ENCODE results near the gene WSCD1. TPM values are rescaled to one million over a fixed set of nuclear protein-coding genes. Genes with fewer than 3 reads are reported as not detected.
A peak's percentile ranks its signal among the peaks of the same experiment; 100 is the strongest.

The WSCD1 gene
- 100 to 1,000 TPM in 1 of 12 donors, 10 to 100 TPM in 11; 14.0 to 515 (median 36.9) TPM for polyA plus RNA-seq (ENCODE audit: insufficient read length in 12 of 12)
- long read RNA-seq, donor 1, full-length matches to known transcripts = 1 of 1 reads
- long read RNA-seq, donor 1, partial matches to known transcripts = 0 of 1 reads
- long read RNA-seq, donor 1, other reads (novel, unspliced or antisense) = 0 of 1 reads
- long read RNA-seq, donor 2, full-length matches to known transcripts = 6 of 6 reads
- long read RNA-seq, donor 2, partial matches to known transcripts = 0 of 6 reads
- long read RNA-seq, donor 2, other reads (novel, unspliced or antisense) = 0 of 6 reads
- long read RNA-seq, donor 3, full-length matches to known transcripts = 5 of 5 reads
- long read RNA-seq, donor 3, partial matches to known transcripts = 0 of 5 reads
- long read RNA-seq, donor 3, other reads (novel, unspliced or antisense) = 0 of 5 reads
- long read RNA-seq, donor 4 = 0 reads
- long read RNA-seq, donor 5, full-length matches to known transcripts = 13 of 13 reads
- long read RNA-seq, donor 5, partial matches to known transcripts = 0 of 13 reads
- long read RNA-seq, donor 5, other reads (novel, unspliced or antisense) = 0 of 13 reads
- long read RNA-seq, donor 6, full-length matches to known transcripts = 7 of 7 reads
- long read RNA-seq, donor 6, partial matches to known transcripts = 0 of 7 reads
- long read RNA-seq, donor 6, other reads (novel, unspliced or antisense) = 0 of 7 reads
- long read RNA-seq, donor 7, full-length matches to known transcripts = 7 of 7 reads
- long read RNA-seq, donor 7, partial matches to known transcripts = 0 of 7 reads
- long read RNA-seq, donor 7, other reads (novel, unspliced or antisense) = 0 of 7 reads
- long read RNA-seq, donor 8, full-length matches to known transcripts = 9 of 9 reads
- long read RNA-seq, donor 8, partial matches to known transcripts = 0 of 9 reads
- long read RNA-seq, donor 8, other reads (novel, unspliced or antisense) = 0 of 9 reads
- long read RNA-seq, donor 9, full-length matches to known transcripts = 5 of 5 reads
- long read RNA-seq, donor 9, partial matches to known transcripts = 0 of 5 reads
- long read RNA-seq, donor 9, other reads (novel, unspliced or antisense) = 0 of 5 reads
- long read RNA-seq, donor 10, full-length matches to known transcripts = 7 of 14 reads
- long read RNA-seq, donor 10, partial matches to known transcripts = 7 of 14 reads
- long read RNA-seq, donor 10, other reads (novel, unspliced or antisense) = 0 of 14 reads
- long read RNA-seq, donor 11, full-length matches to known transcripts = 4 of 4 reads
- long read RNA-seq, donor 11, partial matches to known transcripts = 0 of 4 reads
- long read RNA-seq, donor 11, other reads (novel, unspliced or antisense) = 0 of 4 reads

DNA sequence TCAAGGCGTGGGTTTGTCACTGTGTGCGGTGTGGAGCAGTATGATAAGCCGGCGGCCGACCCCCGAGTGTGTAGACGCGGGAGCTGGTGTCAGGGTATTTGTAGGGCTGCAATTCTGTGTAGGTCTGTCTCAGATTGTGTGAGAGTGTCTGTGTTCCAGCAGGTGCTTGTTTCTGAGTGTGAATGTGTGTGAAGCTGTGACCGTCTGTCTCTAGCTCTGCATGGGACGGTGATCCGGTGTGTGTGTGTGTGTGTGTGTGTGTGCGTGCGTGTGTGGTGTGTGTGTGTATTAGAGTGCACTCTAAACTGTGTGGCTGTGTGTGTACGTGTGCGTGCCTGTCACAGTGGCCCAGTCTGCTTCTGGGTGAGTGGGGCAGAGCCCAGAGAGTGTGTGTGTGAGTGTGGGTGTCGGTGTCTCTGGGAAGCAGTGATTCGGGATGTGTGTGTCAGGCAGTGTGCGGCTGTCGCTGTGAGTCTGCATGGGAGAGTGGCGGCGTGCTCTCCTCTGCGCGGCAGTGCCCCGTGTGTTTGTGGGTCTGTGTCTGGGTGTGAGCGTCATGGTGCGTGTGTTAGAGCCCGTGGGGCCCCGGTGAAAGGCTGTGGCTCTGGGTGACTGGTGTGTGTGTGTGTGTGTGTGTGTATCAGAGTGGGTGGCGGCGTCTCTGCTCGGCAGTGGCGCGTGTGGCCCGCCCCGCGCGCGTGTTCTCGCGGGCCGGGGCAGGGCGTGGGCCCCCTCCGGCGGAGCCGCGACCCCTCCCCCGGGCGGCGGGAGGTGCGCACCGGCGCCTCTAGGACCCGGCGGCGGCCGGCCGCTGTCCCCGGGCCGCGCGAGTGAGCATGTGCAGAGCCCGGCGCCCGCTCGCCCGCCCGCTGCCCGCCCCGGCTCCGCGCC is at the start of gene WSCD1:
Gene WSCD1 (plus strand): TSS at position 841 of the 891 bp plus-strand sequence. CDS start 10,280 bp downstream, outside the sequence.
- DNase-seq = no peak

DNA sequence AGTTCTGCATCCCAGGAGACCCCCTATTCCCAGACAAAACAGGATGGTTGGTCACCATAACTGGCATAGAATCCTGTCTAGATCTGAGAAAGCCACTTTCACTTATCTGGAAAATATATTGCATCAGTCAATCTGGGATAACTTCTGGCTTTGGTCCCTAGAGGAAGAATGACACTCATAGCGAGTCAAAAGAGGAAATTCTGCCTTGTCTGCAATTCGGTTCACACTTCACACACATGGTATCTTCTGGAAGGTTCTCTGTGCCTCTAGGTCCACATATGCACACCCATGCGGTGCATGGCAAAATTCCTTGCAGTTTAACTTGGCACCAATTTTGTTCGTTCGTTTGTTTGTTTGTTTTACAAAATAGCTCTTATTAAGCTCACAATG is 49.2 kb upstream of the WSCD1 start:
- DNase-seq = no peak

DNA sequence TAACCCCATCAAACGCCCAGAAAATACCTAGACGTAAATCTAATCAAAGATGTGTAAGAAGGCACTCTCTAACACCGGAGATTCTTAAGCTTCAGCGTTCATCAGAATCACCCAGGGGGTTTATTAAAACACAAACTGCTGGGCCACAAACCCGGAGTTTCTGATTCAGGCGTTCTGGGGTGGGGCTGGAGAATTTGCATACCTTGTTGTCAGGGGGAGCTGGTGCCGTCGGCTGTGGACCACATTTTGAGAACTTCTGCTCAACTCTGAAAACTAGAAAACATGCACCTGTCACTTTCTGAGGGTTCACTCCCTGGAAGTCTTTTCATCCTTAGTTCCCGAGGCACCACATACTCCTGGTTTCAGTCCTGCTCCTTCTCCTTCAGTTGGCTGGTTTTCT is 48.6 kb upstream of the WSCD1 start:
- DNase-seq = no peak

DNA sequence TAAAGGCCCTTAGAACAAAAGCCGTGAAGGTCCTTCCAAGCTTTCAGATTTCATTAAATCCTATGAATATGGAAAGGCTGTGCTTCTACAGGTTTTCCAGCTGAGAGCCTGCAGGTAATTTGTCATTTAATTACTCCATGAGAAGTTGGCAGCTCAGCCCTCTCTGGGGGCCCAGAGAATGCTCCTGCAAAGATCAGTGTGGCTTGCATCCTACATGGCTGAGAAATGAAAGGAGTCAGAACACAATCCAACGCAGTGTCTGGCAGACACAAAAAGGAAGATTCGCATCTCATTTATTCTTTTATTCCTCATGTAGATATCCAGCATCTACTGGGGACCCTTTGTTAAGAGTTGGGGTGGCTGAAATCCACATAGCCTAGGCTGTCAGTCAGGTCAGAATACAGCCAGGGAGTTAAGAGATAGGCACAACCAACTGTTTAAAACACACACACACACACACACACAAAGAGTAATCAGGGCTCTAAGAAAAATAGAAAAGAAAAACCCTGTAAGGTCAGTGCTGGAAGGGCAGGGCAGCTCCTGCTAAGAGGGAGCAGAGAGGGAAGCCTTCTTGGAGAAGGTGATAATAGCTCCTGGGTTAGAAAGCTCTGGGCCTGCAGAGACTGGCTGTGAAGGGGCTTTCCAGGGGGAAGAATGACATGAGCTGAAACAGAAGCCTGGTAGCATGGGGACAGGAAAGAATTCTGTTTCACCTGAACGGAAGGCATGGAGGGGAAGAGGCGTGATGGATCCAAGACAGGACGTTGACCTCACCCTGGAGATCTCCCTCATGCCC is 46.9 kb upstream of the WSCD1 start:
- no peak for DNase-seq

DNA sequence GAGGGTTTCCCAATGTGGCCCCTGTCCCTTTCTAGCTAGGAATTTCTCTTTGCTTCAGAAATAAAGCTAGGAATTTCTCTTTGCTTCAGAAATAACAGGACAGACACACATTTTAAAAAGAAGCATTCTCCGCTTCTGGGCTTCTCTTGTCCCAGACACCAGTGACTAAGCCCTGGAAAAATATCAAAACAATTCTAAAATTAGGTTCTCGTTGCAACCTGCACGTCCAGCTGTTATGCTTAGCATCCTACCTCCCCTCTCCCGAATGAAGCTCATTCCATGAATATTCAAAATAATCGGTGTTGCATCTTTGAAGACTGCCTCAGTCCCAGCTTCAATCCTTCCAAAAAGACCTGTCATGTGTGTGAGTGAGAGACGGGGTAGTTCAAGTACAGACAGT is 45.6 kb upstream of the WSCD1 start:
- no peak for DNase-seq

DNA sequence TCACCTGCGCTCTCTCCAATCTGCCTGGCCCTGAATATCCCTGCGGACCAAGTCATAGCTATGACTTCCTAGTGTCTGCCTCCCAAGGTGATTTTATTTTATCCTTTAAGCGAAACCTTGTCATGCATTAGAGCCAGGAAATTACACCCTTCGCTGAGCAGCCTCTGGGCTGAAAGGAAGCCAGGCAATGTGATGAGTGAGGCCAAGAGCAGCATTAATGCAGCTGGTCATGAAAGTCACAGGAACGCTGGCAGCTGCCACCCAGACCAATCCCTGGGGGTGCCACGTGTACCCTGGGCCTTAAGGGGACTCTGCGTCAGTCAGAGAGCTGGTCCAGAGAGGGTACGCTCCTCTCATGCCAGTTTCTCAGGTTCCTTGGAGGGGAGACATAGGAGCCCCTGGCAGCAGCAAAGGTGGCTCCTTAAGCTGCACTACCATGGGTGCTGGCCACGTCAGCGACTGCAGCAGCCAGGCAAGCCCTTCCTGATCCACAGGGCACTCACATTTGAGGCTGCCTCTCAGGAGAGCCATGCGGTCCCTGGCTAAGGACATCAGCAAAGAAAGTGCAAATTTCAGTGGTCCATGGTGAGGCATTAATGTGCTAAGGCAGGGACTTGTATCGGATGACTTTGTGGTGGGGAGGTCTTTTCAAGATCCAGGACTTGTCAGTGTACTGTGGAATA is 42.7 kb upstream of the WSCD1 start:
- DNase-seq = peak; percentile 21

DNA sequence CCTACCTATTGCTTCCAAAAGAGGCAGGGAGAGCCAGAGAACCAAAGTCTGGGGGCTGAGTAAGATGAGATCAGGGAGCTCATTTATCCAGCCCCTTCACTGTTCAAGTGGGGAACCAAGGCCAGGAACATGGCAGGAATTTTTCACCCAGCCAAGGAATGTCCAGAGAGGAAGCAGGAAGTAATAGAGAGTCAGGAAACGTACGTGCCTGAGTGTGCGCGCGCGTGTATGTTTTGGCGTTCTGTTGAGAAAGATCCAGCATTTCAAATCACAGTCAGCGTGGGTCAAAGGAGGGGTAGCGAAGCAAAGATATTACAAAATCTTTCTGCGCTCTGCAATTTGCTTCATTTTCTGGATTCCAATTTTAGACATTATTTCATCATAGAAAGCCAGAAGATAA is 41.9 kb upstream of the WSCD1 start:
- no peak for DNase-seq

DNA sequence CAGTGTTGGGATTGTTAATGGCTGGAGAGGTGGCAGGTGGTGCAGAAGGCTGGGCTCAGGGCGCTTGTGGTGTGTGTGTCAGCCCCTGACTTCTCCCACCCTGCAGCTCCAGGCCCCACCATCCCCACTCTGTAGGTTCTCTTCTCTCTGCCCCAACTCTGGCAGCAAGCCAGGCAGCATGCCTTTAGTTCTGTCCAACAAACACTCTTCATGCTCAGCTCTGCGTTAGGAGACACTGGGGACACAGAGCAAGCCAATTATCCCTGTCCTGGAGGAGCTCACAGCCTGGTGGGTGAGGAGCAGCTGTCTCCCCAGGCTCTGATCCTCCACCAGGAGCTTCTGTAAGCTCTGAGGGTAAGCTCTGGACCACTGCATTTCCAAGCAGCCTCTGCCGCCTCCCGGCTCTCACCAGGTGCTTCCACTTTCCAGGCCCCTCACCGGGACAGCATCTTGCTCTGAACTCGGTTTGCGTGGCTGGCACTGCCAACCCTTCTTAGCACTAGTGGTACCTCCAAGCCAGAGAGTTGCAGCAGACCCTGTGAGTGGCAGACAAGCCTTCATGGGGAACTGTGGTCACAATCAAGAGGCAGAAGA is 34.3 kb upstream of the WSCD1 start:
- no peak for DNase-seq

DNA sequence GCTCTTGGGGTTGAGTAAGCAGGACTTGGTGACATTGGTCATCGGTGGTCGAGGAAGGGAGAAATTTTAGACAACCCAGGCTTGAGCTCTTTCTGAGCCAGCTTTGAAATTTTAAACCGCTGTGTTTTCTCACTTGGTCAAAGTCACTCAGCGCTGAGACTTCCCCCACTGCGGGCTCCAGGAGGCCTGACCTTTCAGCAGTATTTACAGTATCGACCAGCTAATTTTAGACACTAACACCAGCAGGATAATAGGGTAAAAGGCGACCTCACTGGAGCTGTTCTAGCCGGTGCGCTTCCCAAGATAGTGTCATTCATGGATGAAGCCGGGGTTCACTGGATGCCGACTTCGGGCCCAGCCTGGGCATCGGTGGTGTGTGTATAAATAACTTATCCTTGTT is 29.7 kb upstream of the WSCD1 start:
- DNase-seq = no peak

DNA sequence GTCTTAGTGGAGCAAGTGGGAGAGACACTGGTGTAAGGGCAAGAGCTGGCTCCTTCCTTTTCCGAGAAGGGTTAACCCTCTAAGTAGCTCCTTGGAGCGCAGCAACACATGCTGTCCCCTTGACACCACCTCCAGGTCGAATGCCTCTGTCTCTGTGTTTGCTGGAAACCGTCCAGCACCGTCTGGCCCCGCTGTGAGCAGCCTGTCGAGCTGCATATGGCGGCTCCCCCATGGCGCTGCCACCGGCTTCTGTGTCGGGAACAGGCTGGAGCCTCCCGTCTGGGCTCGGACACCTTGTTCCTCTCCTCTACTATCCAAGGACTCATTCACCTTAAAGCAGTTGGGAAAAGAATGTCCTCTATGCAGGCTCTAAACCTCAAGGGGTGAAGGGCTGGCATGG is 28.9 kb upstream of the WSCD1 start:
- no peak for DNase-seq

DNA sequence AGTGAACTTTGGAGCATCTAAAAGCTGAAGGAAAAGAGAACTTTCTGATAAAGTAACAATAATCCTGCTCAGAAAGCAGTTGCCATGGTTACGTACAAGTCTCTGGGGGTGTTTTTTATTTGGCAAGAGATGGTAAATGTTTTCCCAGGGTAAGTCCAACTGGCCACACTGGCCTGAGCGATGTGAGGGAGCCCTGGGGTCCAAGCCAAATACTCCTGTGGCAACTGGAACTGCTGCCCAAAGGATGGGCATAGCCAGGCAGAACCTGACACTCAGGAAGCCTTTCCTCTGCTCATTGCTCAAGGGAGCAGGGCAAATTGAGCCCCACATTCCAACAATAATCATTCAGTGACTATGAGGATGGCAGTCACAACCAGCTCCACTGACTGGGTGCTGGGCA is 26.8 kb upstream of the WSCD1 start:
- no peak for DNase-seq

DNA sequence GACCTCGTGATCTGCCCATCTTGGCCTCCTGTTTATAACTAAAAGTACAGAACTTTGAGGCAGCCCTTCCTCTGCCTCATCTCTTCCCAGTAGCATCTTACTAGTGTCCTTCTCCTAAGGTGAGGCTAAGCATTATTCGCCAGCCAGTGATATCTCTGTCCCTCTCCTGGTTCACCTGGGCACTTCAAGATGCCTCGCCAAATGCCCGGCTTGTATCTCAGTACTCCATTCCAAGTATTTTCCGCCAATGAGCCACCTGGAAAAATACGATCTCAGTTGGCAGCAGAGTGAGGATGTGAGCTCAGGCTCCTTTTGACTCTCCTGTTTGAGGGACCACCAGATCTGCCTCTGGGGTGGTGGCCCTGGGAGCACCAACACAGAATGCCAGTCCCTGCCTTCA is 25.9 kb upstream of the WSCD1 start:
- no peak for DNase-seq

DNA sequence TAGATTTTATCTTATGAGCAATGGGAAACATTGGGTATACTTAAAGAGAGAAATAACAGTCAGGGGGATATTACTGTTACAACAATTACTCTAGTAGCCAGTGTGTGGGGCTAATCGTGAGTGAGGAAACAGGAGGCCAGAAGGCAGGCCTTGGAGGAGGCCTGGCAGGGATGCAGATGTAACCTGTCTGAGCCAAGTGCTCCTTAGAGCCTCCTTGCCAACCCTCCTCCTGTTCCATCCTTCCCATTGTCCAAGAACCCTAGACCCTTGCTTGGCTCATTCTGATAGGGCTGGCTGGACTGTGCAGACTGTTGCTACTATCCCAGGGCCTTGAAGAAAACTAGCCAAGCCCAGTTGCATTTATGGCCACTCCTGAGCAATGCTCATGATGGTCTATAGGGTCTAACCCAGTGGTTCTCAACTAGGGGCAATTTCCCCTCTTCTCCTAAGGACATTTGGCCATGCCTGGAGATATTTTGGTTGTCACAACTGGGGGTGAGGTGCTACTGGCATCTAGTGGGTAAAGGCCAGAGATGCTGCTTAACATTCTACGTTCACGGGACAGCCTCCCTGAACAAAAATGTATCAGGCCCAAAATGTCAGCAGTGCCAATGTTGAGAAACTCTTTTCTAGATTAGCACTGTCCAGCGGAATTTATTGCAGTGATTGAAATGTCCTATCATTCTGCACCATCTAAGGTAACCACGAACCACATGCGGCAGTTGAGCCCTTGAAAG is 24.4 kb upstream of the WSCD1 start:
- no peak for DNase-seq

DNA sequence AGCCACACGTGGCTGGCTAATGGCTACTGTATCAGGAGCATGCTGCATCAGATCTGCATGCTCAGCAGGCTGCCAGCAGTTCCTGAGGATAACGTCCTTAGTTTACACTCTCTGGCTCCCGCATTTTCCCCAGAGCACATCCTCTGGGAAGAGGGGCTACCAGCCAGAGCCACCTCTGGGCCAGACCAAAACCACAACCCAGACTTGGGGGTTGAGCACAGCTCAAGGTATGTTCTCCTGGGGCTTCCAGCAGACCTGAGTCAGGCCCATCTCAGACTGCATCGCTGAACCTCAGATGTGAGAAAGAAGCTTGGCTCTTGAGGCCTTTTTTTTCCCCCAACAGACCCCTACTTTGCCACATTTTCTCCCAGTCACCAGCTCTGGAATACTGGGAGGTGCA is 23.7 kb upstream of the WSCD1 start:
- DNase-seq = no peak

DNA sequence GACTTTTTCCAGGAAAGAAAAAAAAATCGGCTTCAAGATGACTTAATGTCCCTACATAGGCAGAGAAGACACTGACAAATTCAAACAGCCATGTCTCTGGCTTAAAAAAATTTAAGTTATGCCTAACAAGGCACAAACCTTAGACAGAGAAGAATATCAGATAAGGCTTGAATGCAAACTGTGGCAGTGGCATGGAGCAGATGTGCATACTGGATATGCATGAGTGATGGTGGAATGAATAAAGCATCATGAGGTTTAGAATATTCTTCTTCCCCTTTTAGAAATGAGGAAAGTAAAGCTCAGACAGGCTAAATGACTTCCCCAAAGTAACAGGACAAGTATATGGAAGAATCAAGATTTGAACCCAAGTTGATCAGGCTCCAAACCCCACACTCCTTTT is 23.2 kb upstream of the WSCD1 start:
- no peak for DNase-seq

DNA sequence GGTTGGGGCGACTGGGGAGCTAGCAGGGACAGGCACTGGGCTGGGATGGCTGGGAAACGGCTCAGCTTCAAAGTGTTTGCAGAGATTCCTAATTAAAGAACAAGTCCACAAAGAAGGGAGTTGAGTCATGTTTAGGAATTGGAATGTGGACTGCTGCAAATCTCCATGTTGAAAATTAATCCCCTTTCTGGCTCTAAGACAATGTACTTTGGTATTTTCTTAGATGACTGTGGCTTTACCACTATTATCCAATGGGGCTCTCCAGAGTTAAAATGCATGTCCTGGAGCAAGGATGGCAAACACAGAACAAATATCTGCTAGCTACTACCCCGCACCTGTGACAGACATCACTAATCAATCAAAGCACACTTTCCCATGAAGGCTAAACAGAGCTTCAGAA is 22.2 kb upstream of the WSCD1 start:
- no peak for DNase-seq

DNA sequence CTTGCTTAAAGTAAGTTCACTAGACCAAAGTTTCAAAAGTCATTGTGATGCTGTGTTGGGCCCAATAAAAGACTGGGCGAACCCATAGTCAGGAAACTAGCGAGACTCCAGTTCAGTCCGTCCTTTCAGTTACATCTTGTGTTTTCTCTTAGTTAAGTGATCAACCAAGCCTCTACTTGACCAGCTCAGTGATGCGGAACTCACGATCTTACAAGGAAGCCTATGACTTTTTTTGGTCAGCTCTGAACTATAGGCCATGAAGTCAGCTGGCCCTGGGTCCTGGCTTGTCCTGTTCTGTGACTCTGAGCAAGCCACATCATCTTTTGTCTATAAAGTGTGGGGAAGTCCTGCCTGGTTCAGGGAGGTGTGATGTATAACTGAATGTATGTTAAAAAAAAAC is 21.7 kb upstream of the WSCD1 start:
- no peak for DNase-seq

DNA sequence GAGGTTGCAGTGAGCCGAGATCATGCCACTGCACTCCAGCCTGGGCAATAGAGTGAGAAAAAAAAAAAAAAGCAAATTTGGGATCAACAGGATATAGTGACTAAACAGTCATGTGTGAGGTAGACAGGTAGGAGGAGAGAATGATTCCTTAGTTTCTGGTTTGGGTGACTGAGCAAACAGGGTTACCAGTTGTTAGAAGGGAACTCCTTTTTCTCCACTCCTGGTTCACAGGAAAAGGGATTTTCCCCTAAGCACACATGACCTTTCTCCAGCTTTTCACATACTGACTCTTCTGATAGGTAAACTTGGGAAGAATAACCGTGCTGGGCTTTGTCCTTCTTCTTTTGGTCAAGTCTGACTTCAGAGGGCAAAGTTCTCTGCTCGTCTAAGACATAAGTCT is 17.3 kb upstream of the WSCD1 start:
- no peak for DNase-seq
